ENCODE results near the gene GPR37L1. TPM values are rescaled to one million over a fixed set of nuclear protein-coding genes. Genes with fewer than 3 reads are reported as not detected.
"Not testable (repeated sequence)": the region's sequence is repeated elsewhere in the genome, so short reads cannot be mapped to it uniquely, and the experiment has no call there.

Gene GPR37L1
- total RNA-seq, 1 donor from 2014 or later = not detected

- Mint-ChIP-seq H3K27ac (no peak overlapping the region), H3K9me3 (no peaks in the 10 kb centered on the region)
- intact Hi-C loops (cut with micrococcal nuclease) = loop anchor here (10.0 kb wide), 1 partner anchor 636 kb away; the partner anchor contains the start of gene KDM5B
These were observed 46.1 kb downstream of the GPR37L1 start for GRCh38 chr1:202168861-202169260.

DNA sequence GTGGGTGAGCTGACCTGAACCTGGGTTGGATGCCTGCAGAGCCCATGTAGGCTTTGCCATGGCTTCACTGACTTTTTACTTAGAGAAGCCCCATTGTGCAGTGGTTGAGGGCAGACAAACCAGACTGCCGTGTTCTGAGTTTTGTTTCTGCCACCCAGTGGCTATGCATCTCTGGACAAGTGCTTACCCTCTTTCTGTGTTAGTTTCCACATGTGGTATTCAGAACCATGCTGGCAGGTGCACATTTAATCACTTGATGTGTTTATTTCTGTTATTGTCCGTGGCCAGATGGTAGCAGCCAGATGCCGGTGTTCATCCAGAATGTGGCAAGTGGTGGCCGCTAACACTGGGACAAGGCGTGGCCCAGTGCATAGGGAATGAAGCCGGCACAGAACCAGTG, 48.0 kb downstream of the GPR37L1 start:
- H3K9me3 Mint-ChIP-seq = no peaks in the 10 kb centered on the region
- intact Hi-C loops (cut with micrococcal nuclease) = no loop called here
- peaks cover 14% of the 10 kb centered on the region for H3K4me1 Mint-ChIP-seq
- H3K27me3 Mint-ChIP-seq = no peaks in the 10 kb centered on the region
- peaks cover 2% of the 10 kb centered on the region for H3K36me3 Mint-ChIP-seq (ENCODE audit: low read depth)
- peak; percentile 64 for DNase-seq
- no peak overlapping the region for H3K4me3 Mint-ChIP-seq
- H3K27ac Mint-ChIP-seq = no peak overlapping the region

More at GRCh38 chr1:202168861-202169260, 46.1 kb downstream of the GPR37L1 start:
- DNase-seq = no peak
- Mint-ChIP-seq H3K4me3 (no peak overlapping the region), H3K27me3 (no peaks in the 10 kb centered on the region), H3K36me3 (ENCODE audit: low read depth) (peaks cover 4% of the 10 kb centered on the region), H3K4me1 (peaks cover 30% of the 10 kb centered on the region)

DNA sequence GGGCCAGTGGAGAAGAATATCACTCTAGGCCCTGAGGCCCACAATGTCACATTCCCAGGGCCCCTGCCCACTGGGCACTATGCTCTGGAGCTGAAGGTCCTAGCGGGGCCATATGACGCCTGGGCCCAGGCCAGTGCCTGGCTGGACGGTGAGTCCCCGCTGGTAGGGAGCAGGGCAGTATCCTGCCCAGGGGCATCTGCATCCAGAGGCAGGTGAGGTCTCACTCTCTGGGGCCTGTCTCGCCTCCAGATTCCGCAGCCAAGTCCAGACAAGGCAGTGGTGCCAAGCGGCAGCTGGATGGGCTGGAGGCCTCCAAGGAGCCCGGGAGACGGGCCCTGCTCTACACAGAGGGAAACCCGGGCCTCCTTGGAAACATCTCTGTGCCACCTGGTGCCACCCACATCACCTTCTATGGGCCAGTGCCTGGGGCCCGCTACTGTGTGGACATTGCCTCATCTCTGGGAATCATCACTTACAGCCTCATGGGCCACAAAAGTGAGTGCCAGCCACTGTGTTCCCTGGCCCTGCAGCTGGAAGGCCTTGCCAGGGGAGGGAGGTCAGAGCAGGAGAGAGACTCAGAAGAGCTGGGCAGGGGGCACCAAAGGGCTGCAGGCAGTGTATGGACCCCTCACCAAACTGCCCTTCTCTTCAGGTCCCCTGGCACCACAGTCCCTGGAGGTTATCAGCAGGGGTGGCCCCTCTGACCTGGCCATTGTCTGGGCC, 48.7 kb downstream of the GPR37L1 start:
- H3K4me3 Mint-ChIP-seq = no peak overlapping the region
- H3K36me3 Mint-ChIP-seq (ENCODE audit: low read depth) = peaks cover 2% of the 10 kb centered on the region
- no peaks in the 10 kb centered on the region for H3K27me3 Mint-ChIP-seq
- DNase-seq = no peak
- H3K4me1 Mint-ChIP-seq = peaks cover 8% of the 10 kb centered on the region
- H3K9me3 Mint-ChIP-seq = no peaks in the 10 kb centered on the region
- intact Hi-C loops (cut with micrococcal nuclease) = no loop called here
- H3K27ac Mint-ChIP-seq = no peak overlapping the region

GRCh38 chr1:202172015-202172355, 49.3 kb downstream of the GPR37L1 start:
- no peak overlapping the region for H3K4me3 Mint-ChIP-seq
- no peak overlapping the region for H3K27ac Mint-ChIP-seq
- H3K36me3 Mint-ChIP-seq (ENCODE audit: low read depth) = peaks cover 2% of the 10 kb centered on the region
- intact Hi-C loops (cut with micrococcal nuclease) = no loop called here
- peaks cover 4% of the 10 kb centered on the region for H3K4me1 Mint-ChIP-seq
- no peaks in the 10 kb centered on the region for H3K9me3 Mint-ChIP-seq
- H3K27me3 Mint-ChIP-seq = no peaks in the 10 kb centered on the region
- peak; percentile 56 for DNase-seq

GRCh38 chr1:202173993-202174392, 51.3 kb downstream of the GPR37L1 start:
- Mint-ChIP-seq H3K27me3 (no peaks in the 10 kb centered on the region), H3K4me3 (no peak overlapping the region), H3K27ac (no peak overlapping the region), H3K9me3 (no peaks in the 10 kb centered on the region), H3K4me1 (peaks cover 2% of the 10 kb centered on the region), H3K36me3 (ENCODE audit: low read depth) (peaks cover 2% of the 10 kb centered on the region)
- intact Hi-C loops (cut with micrococcal nuclease) = no loop called here
- DNase-seq = no peak

DNA sequence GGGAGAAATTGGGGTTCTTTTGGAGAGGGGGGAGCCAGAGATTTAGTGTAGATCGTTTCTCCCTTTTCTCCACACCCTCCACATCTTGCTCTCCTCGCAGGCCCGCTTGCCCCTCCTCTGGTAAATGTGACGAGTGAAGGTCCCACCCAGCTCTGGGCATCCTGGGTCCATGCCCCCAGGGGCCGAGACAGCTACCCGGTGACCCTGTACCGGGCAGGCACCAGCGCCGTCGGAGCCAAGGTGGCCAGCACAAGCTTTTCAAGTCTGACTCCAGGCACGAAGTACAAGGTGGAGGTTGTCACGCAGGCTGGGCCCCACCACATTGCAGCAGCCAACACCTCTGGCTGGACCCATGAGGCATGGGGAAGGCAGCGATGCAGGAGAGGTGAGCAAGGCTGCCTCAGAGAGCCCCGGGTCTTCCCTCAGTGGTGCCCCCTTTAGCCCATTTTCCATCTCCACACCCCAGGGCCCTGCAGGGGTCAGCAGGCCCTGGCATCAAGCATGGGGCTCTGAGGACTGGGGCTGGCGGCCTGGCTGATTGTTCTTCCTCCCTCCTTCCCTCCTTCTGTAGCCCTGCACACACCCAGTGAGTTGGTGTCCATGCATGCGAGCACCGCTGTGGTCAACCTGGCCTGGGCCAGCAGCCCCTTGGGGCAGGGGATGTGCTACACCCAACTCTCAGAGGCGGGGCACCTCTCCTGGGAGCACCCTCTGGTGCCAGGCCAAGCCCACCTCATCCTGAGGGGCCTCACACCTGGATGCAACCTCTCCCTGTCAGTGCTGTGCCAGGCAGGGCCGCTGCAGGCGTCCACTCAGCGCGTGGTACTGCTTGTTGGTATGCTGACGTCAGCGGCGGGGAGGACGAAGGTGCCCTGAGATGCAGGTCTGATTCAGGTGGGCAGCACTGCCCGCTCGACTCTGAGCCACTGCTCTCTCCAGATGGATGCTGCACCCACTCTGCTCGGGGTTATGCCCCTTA, 54.5 kb downstream of the GPR37L1 start:
- no peak for DNase-seq
- Mint-ChIP-seq H3K36me3 (ENCODE audit: low read depth) (peaks cover 2% of the 10 kb centered on the region), H3K27me3 (no peaks in the 10 kb centered on the region), H3K9me3 (no peaks in the 10 kb centered on the region), H3K4me3 (no peak overlapping the region), H3K4me1 (no peaks in the 10 kb centered on the region), H3K27ac (no peak overlapping the region)
- intact Hi-C loops (cut with micrococcal nuclease) = no loop called here

DNA sequence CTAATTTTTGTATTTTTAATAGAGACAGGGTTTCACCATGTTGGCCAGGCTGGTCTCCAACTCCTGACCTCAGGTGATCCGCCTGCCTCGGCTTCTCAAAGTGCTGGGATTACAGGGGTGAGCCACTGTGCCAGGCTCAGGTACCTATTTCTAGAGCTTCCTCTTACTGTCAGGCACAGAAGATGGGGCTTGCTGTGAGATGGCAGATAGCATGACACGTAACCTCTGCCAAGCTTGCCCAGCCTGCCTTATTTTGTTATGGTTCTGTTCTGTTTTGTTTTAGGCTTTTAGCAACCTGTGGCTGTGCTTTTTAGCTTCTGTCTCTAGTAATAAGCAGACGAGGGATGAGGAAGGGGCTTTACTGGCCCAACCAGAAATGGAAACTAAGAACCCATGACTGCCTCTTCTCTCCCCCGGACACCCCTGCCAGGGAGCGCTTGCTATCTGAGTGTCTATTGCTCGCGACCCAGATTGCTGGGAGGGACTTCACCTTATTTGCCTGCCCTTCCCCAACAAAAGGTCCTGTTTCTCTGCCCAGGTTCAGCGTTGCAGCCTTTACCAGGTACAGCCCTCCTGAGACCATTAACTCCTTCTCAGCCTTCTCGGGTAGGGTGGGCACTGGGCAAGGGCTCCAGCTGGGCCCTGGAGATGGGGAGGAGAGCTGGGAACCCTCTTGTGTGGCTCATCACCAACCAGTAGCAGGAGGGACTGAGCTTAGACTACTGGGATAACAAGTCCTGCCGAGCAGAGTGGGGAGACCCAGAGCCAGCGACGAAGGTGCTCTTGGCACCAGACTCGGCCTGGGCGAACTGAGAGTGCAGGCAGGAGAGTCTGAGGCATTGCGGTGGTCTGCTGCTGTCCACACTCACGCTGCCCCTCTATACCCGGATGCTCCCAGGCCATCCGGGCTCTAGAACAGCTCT, 57.4 kb downstream of the GPR37L1 start:
- no peak for DNase-seq
- Mint-ChIP-seq H3K4me1 (peaks cover 13% of the 10 kb centered on the region), H3K36me3 (ENCODE audit: low read depth) (no peaks in the 10 kb centered on the region), H3K27me3 (peaks cover 3% of the 10 kb centered on the region), H3K4me3 (no peak overlapping the region), H3K27ac (no peak overlapping the region), H3K9me3 (no peaks in the 10 kb centered on the region)
- intact Hi-C loops (cut with micrococcal nuclease) = no loop called here

GRCh38 chr1:202180751-202181139, 58.0 kb downstream of the GPR37L1 start:
- H3K27ac Mint-ChIP-seq; intact Hi-C loops (cut with micrococcal nuclease); H3K9me3 Mint-ChIP-seq; H3K36me3 Mint-ChIP-seq (ENCODE audit: low read depth); DNase-seq; H3K4me3 Mint-ChIP-seq; H3K27me3 Mint-ChIP-seq: not testable (repeated sequence)
- peaks cover 13% of the 10 kb centered on the region for H3K4me1 Mint-ChIP-seq

GRCh38 chr1:202181586-202181985, 58.9 kb downstream of the GPR37L1 start:
- no peaks in the 10 kb centered on the region for H3K36me3 Mint-ChIP-seq (ENCODE audit: low read depth)
- peaks cover 4% of the 10 kb centered on the region for H3K27me3 Mint-ChIP-seq
- intact Hi-C loops (cut with micrococcal nuclease) = no loop called here
- no peaks in the 10 kb centered on the region for H3K9me3 Mint-ChIP-seq
- H3K4me3 Mint-ChIP-seq = no peak overlapping the region
- no peak overlapping the region for H3K27ac Mint-ChIP-seq
- peaks cover 13% of the 10 kb centered on the region for H3K4me1 Mint-ChIP-seq
- DNase-seq = no peak

DNA sequence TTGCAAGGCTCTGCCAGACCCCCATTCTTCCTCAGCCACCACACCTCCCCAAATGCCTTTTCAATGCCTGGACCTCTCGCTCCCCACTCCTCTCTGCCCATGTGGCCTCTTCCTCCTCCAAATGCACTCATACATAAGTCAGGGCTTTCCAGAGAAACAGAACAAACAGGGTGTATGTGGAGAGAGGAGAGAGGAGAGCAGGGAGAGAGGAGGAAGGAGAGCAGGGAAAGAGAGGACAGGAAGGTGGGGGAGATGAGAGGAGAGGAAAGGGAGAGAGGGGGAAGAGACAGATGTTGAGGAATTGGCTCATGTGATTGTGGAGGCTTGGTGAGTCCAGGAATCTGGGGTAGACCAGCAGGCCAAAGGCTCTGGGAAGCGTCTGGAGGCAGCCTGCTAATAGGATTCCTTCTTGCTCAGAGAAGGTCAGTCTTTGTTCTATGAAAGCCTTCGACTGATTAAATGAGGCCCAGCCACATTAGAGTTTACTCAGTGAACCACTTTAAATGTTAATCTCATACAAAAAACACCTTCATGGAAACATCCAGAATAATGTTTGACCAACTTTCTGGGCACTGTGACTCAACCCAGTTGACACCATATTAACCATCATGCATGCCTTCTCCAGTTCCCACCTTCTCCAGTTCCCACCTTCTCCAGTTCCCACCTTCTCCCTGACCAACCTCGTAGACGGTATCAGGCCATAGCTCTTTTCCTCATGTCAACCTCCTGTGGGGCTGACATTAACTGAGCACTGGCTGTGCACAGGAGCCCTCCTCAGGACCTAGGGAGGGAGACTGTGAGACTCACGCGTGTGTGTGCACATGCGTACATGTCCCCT, 59.5 kb downstream of the GPR37L1 start:
- no peaks in the 10 kb centered on the region for H3K36me3 Mint-ChIP-seq (ENCODE audit: low read depth)
- peaks cover 4% of the 10 kb centered on the region for H3K27me3 Mint-ChIP-seq
- no peaks in the 10 kb centered on the region for H3K9me3 Mint-ChIP-seq
- H3K4me3 Mint-ChIP-seq = no peak overlapping the region
- intact Hi-C loops (cut with micrococcal nuclease) = no loop called here
- DNase-seq = no peak
- H3K4me1 Mint-ChIP-seq = peaks cover 13% of the 10 kb centered on the region
- H3K27ac Mint-ChIP-seq = no peak overlapping the region
